ENCODE measurements around the gene SCRG1.

The SCRG1 gene

GRCh38 chr4:173398779-173399415, at the start of gene SCRG1:
Gene SCRG1 (minus strand): TSS chr4:173399116. CDS start chr4:173391414, 7,702 bp downstream.
- no peak for DNase-seq (ENCODE audit: low read depth)

- DNase-seq (ENCODE audit: low read depth) = no peak
Measured at GRCh38 chr4:173448103-173448502, 49.2 kb upstream of the SCRG1 start.

GRCh38 chr4:173446416-173446815, 47.5 kb upstream of the SCRG1 start:
- no peak for DNase-seq (ENCODE audit: low read depth)

GRCh38 chr4:173443121-173443520, 44.2 kb upstream of the SCRG1 start:
- no peak for DNase-seq (ENCODE audit: low read depth)

GRCh38 chr4:173442223-173442932, 43.5 kb upstream of the SCRG1 start:
- DNase-seq (ENCODE audit: low read depth) = no peak

GRCh38 chr4:173440888-173441287, 42.0 kb upstream of the SCRG1 start:
- DNase-seq (ENCODE audit: low read depth) = no peak

- DNase-seq (ENCODE audit: low read depth) = no peak
Measured at GRCh38 chr4:173436771-173437265, 37.9 kb upstream of the SCRG1 start.

GRCh38 chr4:173436149-173436579, 37.2 kb upstream of the SCRG1 start:
- DNase-seq (ENCODE audit: low read depth) = no peak

GRCh38 chr4:173434231-173434630, 35.3 kb upstream of the SCRG1 start:
- no peak for DNase-seq (ENCODE audit: low read depth)

GRCh38 chr4:173433447-173433846, 34.5 kb upstream of the SCRG1 start:
- no peak for DNase-seq (ENCODE audit: low read depth)

- DNase-seq (ENCODE audit: low read depth) = no peak
Measured at GRCh38 chr4:173432430-173432829, 33.5 kb upstream of the SCRG1 start.

GRCh38 chr4:173426064-173426463, 27.1 kb upstream of the SCRG1 start:
- no peak for DNase-seq (ENCODE audit: low read depth)

- DNase-seq (ENCODE audit: low read depth) = no peak
Measured at GRCh38 chr4:173424899-173425805, 26.2 kb upstream of the SCRG1 start.

GRCh38 chr4:173420801-173421200, 21.9 kb upstream of the SCRG1 start:
- no peak for DNase-seq (ENCODE audit: low read depth)

- no peak for DNase-seq (ENCODE audit: low read depth)
Measured at GRCh38 chr4:173420324-173420752, 21.4 kb upstream of the SCRG1 start.

GRCh38 chr4:173418639-173419038, 19.7 kb upstream of the SCRG1 start:
- DNase-seq (ENCODE audit: low read depth) = no peak

GRCh38 chr4:173417833-173418232, 18.9 kb upstream of the SCRG1 start:
- no peak for DNase-seq (ENCODE audit: low read depth)

- no peak for DNase-seq (ENCODE audit: low read depth)
Measured at GRCh38 chr4:173415885-173416653, 17.2 kb upstream of the SCRG1 start.

- no peak for DNase-seq (ENCODE audit: low read depth)
Measured at GRCh38 chr4:173415092-173415491, 16.2 kb upstream of the SCRG1 start.

GRCh38 chr4:173414456-173414855, 15.5 kb upstream of the SCRG1 start:
- no peak for DNase-seq (ENCODE audit: low read depth)

- no peak for DNase-seq (ENCODE audit: low read depth)
Measured at GRCh38 chr4:173413036-173413435, 14.1 kb upstream of the SCRG1 start.

Measured in stimulated activated CD8-positive, alpha-beta memory T cell treated with anti-CD3 and anti-CD28 coated beads, Interleukin-12 subunit alpha, Interleukin-12 subunit beta, amount 100 ng/mL, for 4 hours (primary cell).